KOPT-K1 (cell line): ENCODE results near the gene TBC1D1.

ENCODE experiments used
- H3K27ac ChIP-seq: fragments of 200-600 bp; sonication (generic); 2 replicates; pipeline ENCODE4 v1.5.1; 2016; ENCODE audit warnings: antibody characterized with exemption, mild to moderate bottlenecking, low read depth, low read length; ENCODE audit not compliant: poor library complexity, severe bottlenecking
- H3K36me3 ChIP-seq: fragments of 200-600 bp; sonication (generic); 2 replicates; pipeline ENCODE4 v1.5.1; 2017; ENCODE audit warnings: antibody characterized with exemption, mild to moderate bottlenecking, low read length, moderate library complexity; ENCODE audit not compliant: insufficient read depth
- H3K9me3 ChIP-seq: fragments of 200-600 bp; sonication (generic); 2 replicates; pipeline ENCODE4 v1.5.1; 2017; ENCODE audit warnings: antibody characterized with exemption, low read length, mild to moderate bottlenecking; ENCODE audit not compliant: insufficient read depth, poor library complexity, severe bottlenecking

TBC1D1 gene

GRCh38 chr4:38130884-38131283, 240.0 kb downstream of the TBC1D1 start:
- Histone ChIP-seq H3K9me3 (no peaks in the 10 kb centered on the region), H3K36me3 (peaks cover 47% of the 10 kb centered on the region), H3K27ac (peak overlapping the region; percentile 60)

- peaks cover 47% of the 10 kb centered on the region for H3K36me3 ChIP-seq
- peak overlapping the region; percentile 60 for H3K27ac ChIP-seq
- no peaks in the 10 kb centered on the region for H3K9me3 ChIP-seq
Measured at GRCh38 chr4:38131371-38132091, 240.6 kb downstream of the TBC1D1 start.

- Histone ChIP-seq H3K27ac (peak overlapping the region; percentile 60), H3K9me3 (no peaks in the 10 kb centered on the region), H3K36me3 (peaks cover 48% of the 10 kb centered on the region)
Measured at GRCh38 chr4:38132107-38132673, 241.3 kb downstream of the TBC1D1 start.

- no peaks in the 10 kb centered on the region for H3K9me3 ChIP-seq
- peaks cover 57% of the 10 kb centered on the region for H3K36me3 ChIP-seq
- peak overlapping the region; percentile 60 for H3K27ac ChIP-seq
Measured at GRCh38 chr4:38132843-38133662, 242.2 kb downstream of the TBC1D1 start.

- Histone ChIP-seq H3K27ac (no peak overlapping the region), H3K36me3 (peaks cover 65% of the 10 kb centered on the region), H3K9me3 (no peaks in the 10 kb centered on the region)
Measured at GRCh38 chr4:38133711-38134480, 243.0 kb downstream of the TBC1D1 start.

GRCh38 chr4:38135201-38135600, 244.3 kb downstream of the TBC1D1 start:
- peaks cover 79% of the 10 kb centered on the region for H3K36me3 ChIP-seq
- no peak overlapping the region for H3K27ac ChIP-seq
- H3K9me3 ChIP-seq: no peaks in the 10 kb centered on the region

- H3K36me3 ChIP-seq: peaks cover 76% of the 10 kb centered on the region
- no peak overlapping the region for H3K27ac ChIP-seq
- H3K9me3 ChIP-seq: no peaks in the 10 kb centered on the region
Measured at GRCh38 chr4:38136604-38137003, 245.7 kb downstream of the TBC1D1 start.

- Histone ChIP-seq H3K27ac (no peak overlapping the region), H3K36me3 (peaks cover 76% of the 10 kb centered on the region), H3K9me3 (no peaks in the 10 kb centered on the region)
Measured at GRCh38 chr4:38137080-38137479, 246.2 kb downstream of the TBC1D1 start.

- H3K36me3 ChIP-seq: peaks cover 70% of the 10 kb centered on the region
- no peaks in the 10 kb centered on the region for H3K9me3 ChIP-seq
- no peak overlapping the region for H3K27ac ChIP-seq
Measured at GRCh38 chr4:38138363-38138762, 247.5 kb downstream of the TBC1D1 start.

- peaks cover 62% of the 10 kb centered on the region for H3K36me3 ChIP-seq
- H3K9me3 ChIP-seq: no peaks in the 10 kb centered on the region
- H3K27ac ChIP-seq: no peak overlapping the region
Measured at GRCh38 chr4:38139187-38139586, 248.3 kb downstream of the TBC1D1 start.

- Histone ChIP-seq H3K9me3 (no peaks in the 10 kb centered on the region), H3K27ac (no peak overlapping the region), H3K36me3 (peaks cover 49% of the 10 kb centered on the region)
Measured at GRCh38 chr4:38140643-38141203, 249.8 kb downstream of the TBC1D1 start.

- Histone ChIP-seq H3K36me3 (peaks cover 37% of the 10 kb centered on the region), H3K9me3 (no peaks in the 10 kb centered on the region), H3K27ac (no peak overlapping the region)
Measured at GRCh38 chr4:38141808-38142500, 251.1 kb downstream of the TBC1D1 start.

GRCh38 chr4:38144031-38144430, 253.1 kb downstream of the TBC1D1 start:
- Histone ChIP-seq H3K9me3 (no peaks in the 10 kb centered on the region), H3K36me3 (peaks cover 16% of the 10 kb centered on the region), H3K27ac (no peak overlapping the region)

- H3K9me3 ChIP-seq: no peaks in the 10 kb centered on the region
- no peak overlapping the region for H3K27ac ChIP-seq
Measured at GRCh38 chr4:38145033-38145678, 254.3 kb downstream of the TBC1D1 start.

More at GRCh38 chr4:38145033-38145678, 254.3 kb downstream of the TBC1D1 start:
- peaks cover 5% of the 10 kb centered on the region for H3K36me3 ChIP-seq
